H1 (cell line): ENCODE measurements around the gene XNDC1N. TPM values are rescaled to one million over a fixed set of nuclear protein-coding genes. Genes with fewer than 3 reads are reported as not detected.

Experiments used
- CTCF ChIA-PET: fragments of 300-600 bp; sonication (Branson Sonifier 250); formaldehyde crosslinking; loops from one replicate; lab custom pipeline; 2021; ENCODE audit not compliant: partially characterized antibody; lab: Charles Lee
- POLR2A ChIA-PET: fragments of 300-600 bp; sonication (Branson Sonifier 250); formaldehyde crosslinking; loops from one replicate; lab custom pipeline; 2021; ENCODE audit warnings: inconsistent platforms; ENCODE audit not compliant: partially characterized antibody; lab: Charles Lee
- DNase-seq, 2 experiments: peaks; one replicate each; pipeline versions ENCODE4 v3.0.0 to v3.0.0-alpha.2; 2010 to 2022; ENCODE audit warnings: low spot score in 2 of 2, low read depth in 1 of 2, mixed read lengths in 1 of 2
- FAIRE-seq: peaks from 2 replicates; lab custom pipeline; 2011; peaks lifted over from hg19 to GRCh38; lab: Jason Lieb, UNC
- H2AFZ ChIP-seq: 2 replicates; pipeline ENCODE4 v1.8.1; 2012; ENCODE audit warnings: low read length, inconsistent platforms
- H2AK5ac ChIP-seq: 2 replicates; pipeline ENCODE4 v1.6.1; 2013; ENCODE audit warnings: low read depth, low read length
- H2BK120ac ChIP-seq: replicated peaks from 2 replicates; pipeline ENCODE3; 2013; ENCODE audit warnings: low read depth, low read length, inconsistent platforms
- H2BK12ac ChIP-seq: 2 replicates; pipeline ENCODE4 v1.6.1; 2013; ENCODE audit warnings: low read depth, low read length
- H2BK15ac ChIP-seq: 2 replicates; pipeline ENCODE4 v1.6.1; 2013; ENCODE audit warnings: low read length
- H2BK20ac ChIP-seq: 2 replicates; pipeline ENCODE4 v1.6.1; 2013; ENCODE audit warnings: low read length
- H2BK5ac ChIP-seq: 2 replicates; pipeline ENCODE4 v1.6.1; 2013; ENCODE audit warnings: low read depth, low read length
- H3K14ac ChIP-seq: 2 replicates; pipeline ENCODE4 v1.6.1; 2013; ENCODE audit warnings: inconsistent platforms; ENCODE audit not compliant: insufficient read length
- H3K18ac ChIP-seq: 2 replicates; pipeline ENCODE4 v1.6.1; 2013; ENCODE audit warnings: low read length; ENCODE audit errors: extremely low read depth
- H3K23ac ChIP-seq: 2 replicates; pipeline ENCODE4 v1.6.1; 2013; ENCODE audit warnings: inconsistent platforms; ENCODE audit not compliant: insufficient read length
- H3K23me2 ChIP-seq: 2 replicates; pipeline ENCODE4 v1.6.1; 2013; ENCODE audit warnings: low read depth, low read length
- H3K27ac ChIP-seq: 2 replicates; pipeline ENCODE4 v1.6.1; 2011; ENCODE audit warnings: low read depth, low read length, inconsistent platforms
- H3K27me3 ChIP-seq, 4 experiments: replicated peaks in 1 of 4; 1 replicate in 1 of 4; 2 replicates in 3 of 4; pipeline versions ENCODE4 v1.6.1 to v1.8.1; 2011 to 2013; ENCODE audit warnings: low read length in 3 of 4, mild to moderate bottlenecking in 3 of 4, inconsistent platforms in 2 of 4, mixed read lengths in 2 of 4, moderate library complexity in 1 of 4; ENCODE audit not compliant: control insufficient read depth in 3 of 4, insufficient read depth in 3 of 4; ENCODE audit errors: extremely low read depth in 1 of 4
- H3K36me3 ChIP-seq, 4 experiments: 2 replicates each; pipeline versions ENCODE4 v1.6.1 to v1.8.1; 2011 to 2013; ENCODE audit warnings: mild to moderate bottlenecking in 4 of 4, low read length in 3 of 4, moderate library complexity in 2 of 4, control low read depth in 1 of 4, inconsistent platforms in 1 of 4; ENCODE audit not compliant: insufficient read depth in 4 of 4, control insufficient read depth in 2 of 4
- H3K4ac ChIP-seq: replicated peaks from 2 replicates; pipeline ENCODE3; 2013; ENCODE audit warnings: low read length, low read depth, mixed read lengths, inconsistent platforms; ENCODE audit not compliant: insufficient read length
- H3K4me1 ChIP-seq, 4 experiments: replicated peaks in 1 of 4; 1 replicate in 1 of 4; 2 replicates in 3 of 4; pipeline versions ENCODE4 v1.6.1 to v1.8.1; 2011 to 2013; ENCODE audit warnings: low read length in 3 of 4, inconsistent platforms in 2 of 4, mixed read lengths in 1 of 4; ENCODE audit not compliant: insufficient read depth in 4 of 4, control insufficient read depth in 3 of 4
- H3K4me2 ChIP-seq, 2 experiments: 2 replicates each; pipeline versions ENCODE4 v1.6.1 to v1.8.1; 2011 to 2013; ENCODE audit warnings: low read depth in 2 of 2, low read length in 2 of 2, control low read depth in 1 of 2, inconsistent platforms in 1 of 2, mild to moderate bottlenecking in 1 of 2; ENCODE audit not compliant: insufficient read depth in 1 of 2
- H3K4me3 ChIP-seq, 4 experiments: fragments of 200-600, 300-600 bp in 1 of 4; sonication (generic), shearing (Covaris generic), sonication (Bioruptor Twin) in 1 of 4; 2 replicates each; pipeline versions ENCODE4 v1.5.1 to v1.8.1; 2011 to 2016; ENCODE audit warnings: low read length in 4 of 4, low read depth in 3 of 4, control low read depth in 2 of 4, inconsistent platforms in 2 of 4, mild to moderate bottlenecking in 2 of 4, mixed read lengths in 1 of 4, moderate library complexity in 1 of 4; ENCODE audit not compliant: insufficient read depth in 2 of 4; ENCODE audit errors: extremely low read depth in 1 of 4
- H3K56ac ChIP-seq: replicated peaks from 2 replicates; pipeline ENCODE3; 2013; ENCODE audit warnings: low read depth, mild to moderate bottlenecking, mixed read lengths, low read length, inconsistent platforms; ENCODE audit not compliant: insufficient read length
- H3K79me1 ChIP-seq: 2 replicates; pipeline ENCODE4 v1.6.1; 2013; ENCODE audit warnings: low read depth, low read length, control low read depth
- H3K79me2 ChIP-seq, 2 experiments: 2 replicates each; pipeline versions ENCODE4 v1.6.1 to v1.8.1; 2012 to 2013; ENCODE audit warnings: low read length in 2 of 2, mild to moderate bottlenecking in 2 of 2, inconsistent platforms in 1 of 2; ENCODE audit not compliant: insufficient read depth in 2 of 2, control insufficient read depth in 1 of 2
- H3K9ac ChIP-seq, 4 experiments: replicated peaks in 1 of 4; 1 replicate in 1 of 4; 2 replicates in 3 of 4; pipeline versions ENCODE4 v1.6.1 to v1.8.1; 2011 to 2013; ENCODE audit warnings: low read depth in 3 of 4, low read length in 3 of 4, control low read depth in 2 of 4, mild to moderate bottlenecking in 2 of 4, moderate library complexity in 2 of 4, inconsistent platforms in 1 of 4; ENCODE audit errors: extremely low read depth in 1 of 4
- H3K9me3 ChIP-seq, 2 experiments: 2 replicates each; pipeline versions ENCODE4 v1.6.1 to v1.8.1; 2012 to 2013; ENCODE audit warnings: mild to moderate bottlenecking in 2 of 2, moderate library complexity in 2 of 2, control low read depth in 1 of 2, inconsistent platforms in 1 of 2, low read depth in 1 of 2, low read length in 1 of 2, mixed read lengths in 1 of 2; ENCODE audit not compliant: insufficient read depth in 2 of 2
- H4K20me1 ChIP-seq, 2 experiments: replicated peaks in 1 of 2; 2 replicates each; pipeline versions ENCODE3 to v1.8.1; 2011 to 2013; ENCODE audit warnings: inconsistent platforms in 2 of 2, low read length in 2 of 2, mild to moderate bottlenecking in 1 of 2; ENCODE audit not compliant: insufficient read depth in 2 of 2, control insufficient read depth in 1 of 2
- H4K5ac ChIP-seq: 2 replicates; pipeline ENCODE4 v1.6.1; 2013; ENCODE audit warnings: low read length, low read depth, mixed read lengths, inconsistent platforms; ENCODE audit not compliant: insufficient read length
- H4K8ac ChIP-seq: 2 replicates; pipeline ENCODE4 v1.8.0; 2013; ENCODE audit warnings: mild to moderate bottlenecking, moderate library complexity, low read length, inconsistent platforms; ENCODE audit not compliant: insufficient read depth; ENCODE audit errors: extremely low read depth
- H4K91ac ChIP-seq: replicated peaks from 2 replicates; pipeline ENCODE3; 2013; ENCODE audit warnings: low read length, mixed read lengths, inconsistent platforms; ENCODE audit not compliant: insufficient read length
- CTBP2 ChIP-seq: IDR thresholded peaks from 2 replicates; pipeline ENCODE4 v1.7.0; 2011; ENCODE audit warnings: borderline replicate concordance, mild to moderate bottlenecking, moderate library complexity, mixed read lengths, low read length; ENCODE audit not compliant: insufficient read depth, insufficient read length
- EP300 ChIP-seq, 2 experiments: IDR thresholded peaks; 1 replicate in 1 of 2; 2 replicates in 1 of 2; pipeline ENCODE4 v1.6.1; 2011 to 2012; ENCODE audit warnings: low read depth in 2 of 2, low read length in 2 of 2, mild to moderate bottlenecking in 2 of 2, borderline replicate concordance in 1 of 2, inconsistent platforms in 1 of 2, moderate library complexity in 1 of 2
- EZH2 ChIP-seq: fragments of 200-600 bp; sonication (generic); IDR thresholded peaks from 2 replicates; pipeline ENCODE4 v1.7.1; 2012; ENCODE audit warnings: low read depth, mild to moderate bottlenecking, moderate library complexity, low read length, inconsistent platforms; ENCODE audit not compliant: severe bottlenecking
- GTF2F1 ChIP-seq: IDR thresholded peaks from 2 replicates; pipeline ENCODE4 v1.6.1; 2012; ENCODE audit warnings: low read depth, low read length, improper control_type of control experiment, borderline replicate concordance
- MAX ChIP-seq: IDR thresholded peaks from 2 replicates; pipeline ENCODE4 v1.6.1; 2012; ENCODE audit warnings: inconsistent platforms
- PHF8 ChIP-seq: fragments of 200-600 bp; sonication (generic); conservative IDR thresholded peaks from 2 replicates; pipeline ENCODE4 v1.7.1; 2012; ENCODE audit warnings: low read depth, mild to moderate bottlenecking, inconsistent platforms, low read length, moderate library complexity
- SIN3A ChIP-seq, 2 experiments: IDR thresholded peaks in 1 of 2; conservative IDR thresholded peaks in 1 of 2; 2 replicates each; pipeline ENCODE4 v1.6.1; 2011 to 2012; ENCODE audit warnings: low read length in 2 of 2, improper control_type of control experiment in 1 of 2, low read depth in 1 of 2, mild to moderate bottlenecking in 1 of 2
- SIX5 ChIP-seq: IDR thresholded peaks from 2 replicates; pipeline ENCODE4 v1.6.1; 2011; ENCODE audit warnings: mild to moderate bottlenecking, low read depth, low read length
- SRF ChIP-seq: IDR thresholded peaks from 2 replicates; pipeline ENCODE4 v1.6.1; 2011; ENCODE audit warnings: mild to moderate bottlenecking, low read depth, low read length, moderate library complexity
- TCF12 ChIP-seq: IDR thresholded peaks from 2 replicates; pipeline ENCODE4 v1.6.1; 2011; ENCODE audit warnings: low read depth, mild to moderate bottlenecking, low read length
- WGBS, 2 experiments: shearing (Covaris generic) in 1 of 2; methylation state at CpG; one replicate each; pipeline versions ENCODE4 v1.1.6 to v1.1.7; 2013 to 2015; ENCODE audit warnings: low lambda C conversion rate in 2 of 2, mixed read lengths in 2 of 2, inconsistent platforms in 1 of 2, low coverage in 1 of 2, missing lambda C conversion rate in 1 of 2; ENCODE audit not compliant: insufficient replicate concordance in 2 of 2, insufficient coverage in 1 of 2, insufficient read length in 1 of 2; ENCODE audit errors: extremely low coverage in 1 of 2, missing lambda C conversion rate in 1 of 2; 5-methylcytosine and 5-hydroxymethylcytosine counted together
- polyA plus RNA-seq, 7 experiments: library from polyadenylated mRNA; depleted of rRNA in 3 of 7; stranded (reverse) in 5 of 7; unstranded in 2 of 7; fragments of >200 nt in 5 of 7; fragments of 200-250 nt in 2 of 7; gene quantifications; 1 replicate in 5 of 7; 2 replicates in 1 of 7; 4 replicates in 1 of 7; pipeline versions ENCODE4 v1.2.1 to v1.2.3, GENCODE V29; 2011 to 2013; ENCODE audit warnings: missing spikeins in 2 of 7, mixed read lengths in 2 of 7
- total RNA-seq: library from RNA; stranded (reverse); fragmentation: NEBNext Ultra II Directional; extraction: Animal tissue kit (Norgen Biotek cat#: 25700); gene quantifications from 2 replicates; pipeline ENCODE4 v1.2.1, GENCODE V29; 2021

Gene XNDC1N
- total and polyA plus RNA-seq, 2 of the 8 experiments (the other 6 are each of a cell fraction or from before 2014, with no cell fraction given): 5.8 to 7.5 TPM

GRCh38 chr11:71895961-71896360, 32.4 kb downstream of the XNDC1N start:
- H2AK5ac ChIP-seq: no peak overlapping the region
- H3K9me3 ChIP-seq: no peaks in the 10 kb centered on the region
- H3K18ac ChIP-seq: no peak overlapping the region
- FAIRE-seq (no peak), DNase-seq (no peak)
- no peak overlapping the region for H3K4me2 ChIP-seq
- ChIA-PET CTCF (no interaction called here), POLR2A (no interaction called here)
- H3K56ac ChIP-seq: no peak overlapping the region
- H3K4ac ChIP-seq: no peak overlapping the region
- H2BK12ac ChIP-seq: no peak overlapping the region
- H3K4me3 ChIP-seq: no peak overlapping the region
- H3K23ac ChIP-seq: no peak overlapping the region
- no peaks in the 10 kb centered on the region for H3K23me2 ChIP-seq
- no peak overlapping the region for H4K91ac ChIP-seq
- H3K14ac ChIP-seq: no peak overlapping the region
- 97% methylated on average over 12 of the region's 12 CpGs; no CpG with 5 or more reads in 1 of the 2 experiments for WGBS, 2 experiments
- H2BK15ac ChIP-seq: no peak overlapping the region
- no peaks in the 10 kb centered on the region for H3K27me3 ChIP-seq
- H2AFZ ChIP-seq: no peak overlapping the region
- no peak overlapping the region for H2BK5ac ChIP-seq
- TF ChIP-seq MAX (no peak), EZH2 (no peak), SIX5 (no peak), GTF2F1 (no peak), CTBP2 (no peak), TCF12 (no peak), PHF8 (no peak), EP300 (IDR thresholded peaks at IDR 0.05; ENCODE audit: borderline replicate concordance in 1 of 2, low read depth in 2 of 2, low read length in 2 of 2) (no peak), SIN3A (conservative IDR thresholded peaks at IDR 0.05 in 1 of 2, IDR thresholded peaks at IDR 0.05 in 1 of 2; ENCODE audit: low read depth in 1 of 2, low read length in 2 of 2) (no peak), SRF (no peak)
- H4K5ac ChIP-seq: no peak overlapping the region
- no peaks in the 10 kb centered on the region for H3K4me1 ChIP-seq
- no peak overlapping the region for H4K8ac ChIP-seq
- no peak overlapping the region for H2BK20ac ChIP-seq
- no peaks in the 10 kb centered on the region for H4K20me1 ChIP-seq
- no peak overlapping the region for H3K27ac ChIP-seq
- no peaks in the 10 kb centered on the region; a peak in 1 of 8 replicates for H3K36me3 ChIP-seq
- no peak overlapping the region for H3K9ac ChIP-seq
- no peaks in the 10 kb centered on the region for H3K79me1 ChIP-seq
- H2BK120ac ChIP-seq: no peak overlapping the region
- no peaks in the 10 kb centered on the region for H3K79me2 ChIP-seq
